DMS 273 treated with DMSO at 0.1 percent for 48 hours (cell line): ENCODE measurements around the gene BCAS3.
"Not testable (repeated sequence)": the region's sequence is repeated elsewhere in the genome, so short reads cannot be mapped to it uniquely, and the experiment has no call there.

Experiments
- DNase-seq: peaks from one replicate; lab custom pipeline; 2025; lab: John Stamatoyannopoulos, UW

Gene BCAS3

GRCh38 chr17:60886731-60887613 is 209.3 kb downstream of the BCAS3 start:
- not testable (repeated sequence) for DNase-seq

DNA sequence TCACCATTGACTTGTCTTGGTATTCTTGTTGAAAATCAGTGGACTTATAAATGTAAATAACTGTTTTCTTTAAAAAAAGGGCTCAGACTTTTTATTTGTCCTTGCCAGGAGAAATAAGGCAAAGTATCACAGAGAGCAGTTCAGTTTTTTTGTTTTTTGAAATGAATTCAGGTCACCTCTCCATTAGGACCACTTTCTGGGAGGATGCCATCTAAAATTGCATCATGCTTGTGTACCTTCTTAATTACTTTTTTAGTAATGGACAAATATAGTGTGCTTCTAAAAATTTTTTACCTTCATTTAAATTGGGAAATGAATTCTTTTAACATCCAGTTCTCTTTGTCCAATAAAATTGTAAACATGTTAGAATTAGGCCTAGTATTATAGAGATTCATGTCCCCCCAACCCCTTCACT is 210.0 kb downstream of the BCAS3 start:
- DNase-seq: no peak

- DNase-seq: no peak
These were observed 211.4 kb downstream of the BCAS3 start for GRCh38 chr17:60888812-60889709.

GRCh38 chr17:60891149-60891548 is 213.5 kb downstream of the BCAS3 start:
- no peak for DNase-seq

DNA sequence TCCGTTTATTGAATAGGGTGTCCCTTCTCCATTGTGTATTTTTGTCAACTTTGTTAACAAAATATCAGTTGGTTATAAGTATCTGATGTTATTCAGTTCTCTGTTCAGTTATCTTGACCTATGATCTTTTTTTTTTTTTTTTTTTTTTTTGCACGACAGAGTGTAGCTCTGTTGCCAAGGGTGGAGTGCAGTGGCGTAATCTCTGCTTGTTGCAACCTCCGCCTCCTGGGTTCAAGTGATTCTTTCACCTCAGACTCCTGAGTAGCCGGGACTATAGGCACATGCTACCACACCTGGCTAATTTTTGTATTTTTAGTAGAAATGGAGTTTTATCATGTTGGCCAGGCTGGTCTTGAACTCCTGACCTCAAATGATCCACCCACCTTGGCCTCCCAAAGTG is 215.8 kb downstream of the BCAS3 start:
- DNase-seq: no peak

DNA sequence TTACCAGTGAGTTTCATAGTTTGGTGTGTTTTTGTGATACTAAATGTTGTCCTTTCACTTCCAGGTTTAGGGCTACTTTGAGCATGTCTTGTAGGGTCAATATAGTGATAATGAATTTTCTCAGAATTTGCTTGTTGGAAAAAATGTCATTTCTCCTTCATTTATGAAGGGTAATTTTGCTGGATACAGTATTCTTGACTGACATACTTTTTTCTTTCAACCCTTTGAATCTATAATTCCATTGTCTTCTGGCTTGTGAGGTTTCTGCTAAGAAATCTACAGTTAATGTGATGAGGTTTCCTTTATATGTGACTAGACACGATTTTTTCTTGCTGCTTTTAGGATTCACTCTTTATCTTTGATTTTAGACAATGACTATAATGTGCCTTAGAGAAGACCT is 219.3 kb downstream of the BCAS3 start:
- no peak for DNase-seq

- no peak for DNase-seq
These were observed 221.5 kb downstream of the BCAS3 start for GRCh38 chr17:60899115-60899514.

GRCh38 chr17:60900688-60901087 is 223.0 kb downstream of the BCAS3 start:
- no peak for DNase-seq

DNA sequence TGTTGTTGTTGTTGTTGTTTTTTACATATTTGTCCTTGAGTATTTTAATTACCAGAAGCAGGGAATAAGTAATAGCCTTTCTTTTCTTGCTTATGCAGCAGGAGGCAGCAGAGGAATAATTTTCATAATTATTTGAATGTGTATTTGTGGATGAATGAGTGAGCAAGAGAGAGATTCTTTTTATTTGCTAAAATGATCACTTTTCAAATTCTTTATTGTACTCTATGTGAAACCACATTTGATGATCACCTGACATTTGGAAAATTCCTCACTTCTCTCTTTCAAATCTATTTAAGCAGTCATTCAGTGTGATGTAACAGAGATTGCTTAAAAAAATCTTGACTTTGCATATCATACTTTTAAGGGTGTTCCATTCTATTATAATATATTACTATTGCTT is 223.6 kb downstream of the BCAS3 start:
- no peak for DNase-seq

DNA sequence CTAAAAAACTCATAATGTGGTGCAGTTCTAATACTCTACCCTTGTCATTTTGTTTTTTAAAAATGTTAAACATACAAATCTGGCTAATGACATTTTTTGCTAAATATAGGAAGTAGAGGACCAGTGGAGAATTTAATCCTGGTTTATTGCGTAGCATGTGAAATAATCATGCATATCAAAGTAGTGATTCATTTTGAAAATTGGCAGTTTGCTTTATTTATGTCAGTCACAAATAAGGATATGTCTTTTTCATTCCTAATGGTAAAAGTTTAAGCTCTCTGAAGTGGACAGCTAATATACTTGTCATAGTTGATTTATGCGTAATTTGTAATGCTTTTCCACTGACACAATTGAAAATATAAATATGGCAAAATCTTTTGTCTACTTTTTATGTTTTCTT is 224.2 kb downstream of the BCAS3 start:
- DNase-seq: no peak

DNA sequence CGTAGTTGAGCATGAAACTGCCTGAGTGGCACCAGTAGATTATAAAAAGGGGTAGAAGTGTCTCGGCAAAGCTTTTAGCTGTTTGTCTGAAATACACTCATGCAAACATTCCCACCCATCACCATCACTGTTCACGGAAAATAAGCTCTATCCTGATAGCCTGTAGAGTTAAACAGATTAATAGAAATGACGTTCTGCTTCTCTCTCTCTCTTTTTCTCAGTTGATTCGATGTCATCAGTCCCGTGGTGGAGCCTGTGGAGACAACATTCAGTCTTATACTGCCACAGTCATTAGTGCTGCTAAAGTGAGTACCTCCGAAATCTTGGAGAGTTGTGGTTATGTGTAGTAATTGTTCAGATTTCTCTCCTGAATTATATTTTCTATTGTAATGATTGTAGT is 224.7 kb downstream of the BCAS3 start:
- DNase-seq: no peak

- no peak for DNase-seq
These were observed 226.9 kb downstream of the BCAS3 start for GRCh38 chr17:60904582-60904981.

DNA sequence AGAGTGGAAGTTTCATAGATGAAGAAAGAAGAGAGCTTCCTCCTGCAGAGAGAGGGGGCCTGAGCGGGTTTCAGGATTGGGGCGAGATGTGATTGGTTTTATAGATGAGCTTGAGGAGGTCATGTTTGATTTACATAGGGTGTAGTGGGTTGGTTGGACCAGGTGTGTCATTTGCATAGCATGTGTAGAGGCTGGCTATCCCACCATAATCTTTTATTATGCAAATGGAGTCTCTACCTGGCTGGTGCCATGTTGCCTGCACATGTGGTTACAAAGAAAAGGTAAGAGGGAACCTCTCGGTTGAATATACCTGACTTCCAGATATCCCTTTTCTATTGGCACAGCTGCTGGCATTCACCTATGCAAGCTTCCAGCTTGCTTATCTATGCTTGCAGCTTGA is 228.1 kb downstream of the BCAS3 start:
- DNase-seq: no peak

DNA sequence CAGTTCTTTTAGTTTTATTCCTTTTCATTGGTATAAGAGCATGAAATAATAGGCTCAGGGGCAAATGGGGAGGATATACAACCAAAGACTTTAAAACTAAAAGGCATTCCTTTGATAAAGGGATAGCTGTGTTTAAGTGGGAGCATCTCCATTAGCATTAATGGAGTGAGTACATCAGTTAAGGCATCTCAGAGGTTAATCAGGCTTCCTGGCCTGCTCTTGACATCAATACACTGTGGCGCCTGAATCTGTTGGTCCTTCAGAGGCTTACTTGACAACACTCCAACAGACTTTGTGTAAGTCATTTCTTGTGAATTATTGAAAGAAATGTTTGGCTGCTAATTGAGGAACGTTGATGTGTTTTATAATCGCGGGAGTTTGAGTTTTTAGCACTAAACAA is 230.7 kb downstream of the BCAS3 start:
- DNase-seq: no peak

DNA sequence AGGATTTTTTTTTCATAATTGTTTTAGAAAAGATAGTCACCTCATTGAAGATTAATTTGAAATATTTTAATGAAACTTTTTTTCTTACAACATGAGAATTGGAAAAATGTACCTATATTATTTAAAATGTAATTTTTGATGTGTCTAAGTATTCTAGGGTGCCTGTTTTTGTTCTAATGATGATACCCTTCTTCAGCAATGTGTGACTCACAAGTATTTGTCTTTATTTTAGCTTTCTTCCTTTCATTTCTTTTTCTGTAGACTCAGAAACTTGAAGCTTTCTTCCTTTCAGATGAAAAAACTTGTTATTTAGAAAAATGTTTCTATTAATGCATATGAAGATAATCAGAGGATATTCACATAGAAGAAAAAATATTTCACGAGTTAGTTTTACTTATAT is 231.8 kb downstream of the BCAS3 start:
- DNase-seq: no peak

DNA sequence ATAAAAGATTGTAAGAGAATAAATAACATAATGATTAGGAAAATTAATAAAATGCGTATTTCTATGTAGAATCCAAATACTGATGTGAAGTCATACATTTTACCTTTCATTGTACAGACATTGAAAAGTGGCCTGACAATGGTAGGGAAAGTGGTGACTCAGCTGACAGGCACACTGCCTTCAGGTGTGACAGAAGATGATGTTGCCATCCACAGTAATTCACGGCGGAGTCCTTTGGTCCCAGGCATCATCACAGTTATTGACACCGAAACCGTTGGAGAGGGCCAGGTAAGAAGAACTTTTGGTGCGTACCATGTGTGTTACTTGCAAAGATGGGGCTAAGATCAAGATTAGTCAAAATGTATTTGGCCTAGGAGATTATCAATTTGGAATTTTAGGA is 232.8 kb downstream of the BCAS3 start:
- DNase-seq: no peak

- DNase-seq: no peak
These were observed 236.4 kb downstream of the BCAS3 start for GRCh38 chr17:60914078-60914477.

- no peak for DNase-seq
These were observed 238.4 kb downstream of the BCAS3 start for GRCh38 chr17:60916043-60916442.

GRCh38 chr17:60920107-60920506 is 242.5 kb downstream of the BCAS3 start:
- DNase-seq: no peak

DNA sequence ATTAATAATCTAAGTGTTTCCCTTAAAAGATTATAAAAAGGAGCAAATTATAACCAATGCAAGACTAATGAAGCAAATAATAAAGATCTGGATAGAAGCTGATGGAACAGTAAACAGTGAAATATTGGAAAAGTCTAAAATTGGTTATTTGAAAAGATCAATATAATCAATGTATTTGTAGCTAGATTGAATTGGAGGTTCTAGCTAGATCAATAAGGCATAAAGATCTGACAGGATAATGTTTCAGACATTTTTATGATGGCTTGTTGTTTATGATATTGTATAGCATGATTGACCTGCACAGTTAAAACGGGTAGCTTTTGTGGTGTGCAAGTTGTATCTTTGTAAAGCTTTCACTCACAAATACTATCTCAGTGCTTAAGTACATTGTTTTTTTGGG is 245.3 kb downstream of the BCAS3 start:
- no peak for DNase-seq

GRCh38 chr17:60926466-60927183 is 249.0 kb downstream of the BCAS3 start:
- no peak for DNase-seq

DNA sequence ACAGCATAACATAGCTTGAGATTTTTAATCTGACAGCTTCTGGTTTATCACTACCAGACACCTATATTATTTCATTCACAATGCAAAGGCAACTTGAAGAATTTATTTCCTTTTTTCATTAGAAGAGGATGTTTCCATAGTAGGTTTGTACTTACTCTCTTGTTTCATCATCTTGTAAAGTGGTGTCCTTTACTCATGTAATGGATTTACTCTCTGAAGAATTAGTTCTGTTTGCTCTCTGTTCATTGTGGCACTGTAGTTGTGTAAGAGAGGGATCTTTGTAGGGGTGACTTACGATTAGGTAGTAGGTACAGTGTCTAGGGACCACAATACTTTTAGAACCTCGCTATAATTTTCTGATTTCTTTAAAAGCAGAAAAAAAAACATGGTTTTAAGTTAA is 256.1 kb downstream of the BCAS3 start:
- no peak for DNase-seq
